ENCODE data around the gene ASCC2. TPM values are rescaled to one million over a fixed set of nuclear protein-coding genes. Genes with fewer than 3 reads are reported as not detected.

The ASCC2 gene
- total and polyA plus RNA-seq, 2 donors from 2014 or later: 41.9 to 51.3 TPM

- DNase-seq (no peak), FAIRE-seq (peak; percentile 35)
- no peaks in the 10 kb centered on the region for H3K9me3 ChIP-seq (ENCODE audit: control insufficient read depth in 2 of 3, insufficient read depth in 1 of 3, low read length in 3 of 3)
- H3K4me3 ChIP-seq (ENCODE audit: low read length in 3 of 3): no peak overlapping the region
- H3K27me3 ChIP-seq (ENCODE audit: control insufficient read depth, insufficient read depth, low read length): no peaks in the 10 kb centered on the region
- intact Hi-C loops (cut with DNase I): no loop called here
- no peak overlapping the region for H3K27ac ChIP-seq (ENCODE audit: low read depth in 2 of 2, low read length in 2 of 2)
- H3K4me1 ChIP-seq (ENCODE audit: control insufficient read depth in 2 of 3, insufficient read depth in 2 of 3, low read depth in 1 of 3, low read length in 3 of 3): peaks cover 0 to 11% (median 2%) of the 10 kb centered on the region in 3 donors
- H3K36me3 ChIP-seq (ENCODE audit: control insufficient read depth in 2 of 3, insufficient read depth in 3 of 3, low read length in 3 of 3): no peaks in the 10 kb centered on the region
- H3K9ac ChIP-seq (ENCODE audit: low read length in 3 of 3): no peak overlapping the region
- no peak for TF ChIP-seq CTCF (IDR thresholded peaks at IDR 0.05; ENCODE audit: borderline replicate concordance, extremely low read depth, insufficient read depth)
Observed at GRCh38 chr22:29886596-29886995, 48.5 kb upstream of the ASCC2 start.

GRCh38 chr22:29885610-29886009 lies 47.5 kb upstream of the ASCC2 start:
- intact Hi-C loops (cut with DNase I): no loop called here
- no peaks in the 10 kb centered on the region for H3K9me3 ChIP-seq (ENCODE audit: control insufficient read depth in 2 of 3, insufficient read depth in 1 of 3, low read length in 3 of 3)
- no peak overlapping the region for H3K27ac ChIP-seq (ENCODE audit: low read depth in 2 of 2, low read length in 2 of 2)
- H3K4me3 ChIP-seq (ENCODE audit: low read length in 3 of 3): no peak overlapping the region
- peaks cover 0 to 11% (median 2%) of the 10 kb centered on the region in 3 donors for H3K4me1 ChIP-seq (ENCODE audit: control insufficient read depth in 2 of 3, insufficient read depth in 2 of 3, low read depth in 1 of 3, low read length in 3 of 3)
- no peaks in the 10 kb centered on the region for H3K27me3 ChIP-seq (ENCODE audit: control insufficient read depth, insufficient read depth, low read length)
- H3K9ac ChIP-seq (ENCODE audit: low read length in 3 of 3): no peak overlapping the region
- FAIRE-seq: no peak
- no peak for DNase-seq
- H3K36me3 ChIP-seq (ENCODE audit: control insufficient read depth in 2 of 3, insufficient read depth in 3 of 3, low read length in 3 of 3): no peaks in the 10 kb centered on the region
- no peak for TF ChIP-seq CTCF (IDR thresholded peaks at IDR 0.05; ENCODE audit: borderline replicate concordance, extremely low read depth, insufficient read depth)

- FAIRE-seq (no peak), DNase-seq (no peak)
- Histone ChIP-seq H3K4me1 (ENCODE audit: control insufficient read depth in 2 of 3, insufficient read depth in 2 of 3, low read depth in 1 of 3, low read length in 3 of 3) (peaks cover 0 to 11% (median 2%) of the 10 kb centered on the region in 3 donors), H3K27ac (ENCODE audit: low read depth in 2 of 2, low read length in 2 of 2) (peak overlapping the region; percentile 95 to 99), H3K27me3 (ENCODE audit: control insufficient read depth, insufficient read depth, low read length) (no peaks in the 10 kb centered on the region), H3K9ac (ENCODE audit: low read length in 3 of 3) (peak overlapping the region; percentile 70 to 80 (median 77)), H3K4me3 (ENCODE audit: low read length in 3 of 3) (peak overlapping the region; percentile 84 to 85 (median 84)), H3K36me3 (ENCODE audit: control insufficient read depth in 2 of 3, insufficient read depth in 3 of 3, low read length in 3 of 3) (no peaks in the 10 kb centered on the region), H3K9me3 (ENCODE audit: control insufficient read depth in 2 of 3, insufficient read depth in 1 of 3, low read length in 3 of 3) (no peaks in the 10 kb centered on the region)
- no peak for TF ChIP-seq CTCF (IDR thresholded peaks at IDR 0.05; ENCODE audit: borderline replicate concordance, extremely low read depth, insufficient read depth)
- intact Hi-C loops (cut with DNase I): no loop called here
Observed at GRCh38 chr22:29883775-29884097, 45.7 kb upstream of the ASCC2 start.

All from kidney (tissue), 14 donors.